IPS-NIHi7 (cell line): ENCODE results near the gene HPSE2.
"Not testable (repeated sequence)": the region's sequence is repeated elsewhere in the genome, so short reads cannot be mapped to it uniquely, and the experiment has no call there.

ENCODE experiments used
- DNase-seq: peaks from one replicate; pipeline ENCODE4 v3.0.0; 2012; ENCODE audit warnings: mixed read lengths; ENCODE audit errors: extremely low spot score

HPSE2 gene

DNA sequence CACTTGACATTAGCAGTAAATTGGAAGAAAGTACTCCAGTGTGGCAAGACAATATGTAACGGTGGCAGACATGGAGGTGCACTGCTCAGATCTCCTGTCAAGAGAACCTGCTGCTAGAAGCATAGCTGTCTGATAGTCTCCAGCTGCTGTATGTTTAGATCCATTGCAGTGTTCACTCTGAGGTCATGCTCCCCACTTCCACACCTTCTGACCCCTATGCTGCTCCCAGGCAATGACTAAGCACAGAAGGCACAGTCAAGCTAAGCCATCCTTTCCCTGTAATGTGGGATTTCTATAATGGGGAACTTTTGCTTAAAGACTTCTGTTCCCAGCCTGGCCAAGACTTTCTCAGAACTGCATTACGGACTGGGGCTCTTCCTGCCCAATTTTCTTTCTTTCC is 315.8 kb downstream of the HPSE2 start:
- DNase-seq: no peak

DNA sequence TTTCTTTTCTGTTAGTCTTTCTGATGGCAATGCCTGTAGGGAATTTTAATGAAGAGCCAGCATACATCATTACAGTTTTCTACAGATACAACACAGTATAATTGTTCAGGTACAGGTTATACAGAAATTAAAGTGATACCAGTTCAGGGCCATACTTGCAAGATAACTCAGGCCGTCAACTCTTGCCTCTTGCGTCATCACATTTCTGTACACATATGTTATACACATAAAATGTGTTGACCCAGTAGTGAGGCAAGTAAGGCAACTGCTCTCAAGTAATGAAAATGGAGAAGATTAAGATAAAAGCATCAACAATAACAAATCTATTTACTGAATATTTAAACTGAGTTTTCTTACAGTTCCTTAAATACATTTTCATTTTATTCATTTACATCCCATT is 317.8 kb downstream of the HPSE2 start:
- no peak for DNase-seq

DNA sequence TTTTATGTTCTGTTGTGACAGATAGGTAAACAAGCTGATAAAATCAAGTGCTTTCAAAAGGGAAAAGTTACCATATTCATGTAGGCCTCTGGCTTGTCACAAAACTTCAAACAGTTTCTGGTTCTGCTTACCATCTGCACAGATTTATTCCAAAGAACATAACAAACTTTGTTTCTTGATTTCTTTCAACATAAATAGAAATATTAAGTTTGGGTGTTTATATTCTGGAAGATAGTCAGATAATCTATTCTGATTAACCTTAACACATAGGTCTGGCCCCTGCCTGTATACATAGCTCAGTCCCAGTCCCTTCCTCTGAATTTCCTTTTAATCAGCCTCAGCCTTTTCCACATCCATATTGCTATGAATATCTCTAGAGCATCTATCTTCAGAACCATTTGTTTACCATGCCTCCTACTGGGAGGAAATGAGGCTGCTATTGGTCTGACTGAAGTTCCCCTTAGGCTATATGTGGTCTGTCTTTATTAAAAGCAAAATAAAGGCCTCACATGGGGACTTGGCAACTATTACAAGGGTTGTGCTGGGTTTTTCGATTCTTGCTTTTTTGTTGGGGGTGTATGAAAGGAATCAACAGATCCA is 319.0 kb downstream of the HPSE2 start:
- no peak for DNase-seq

DNA sequence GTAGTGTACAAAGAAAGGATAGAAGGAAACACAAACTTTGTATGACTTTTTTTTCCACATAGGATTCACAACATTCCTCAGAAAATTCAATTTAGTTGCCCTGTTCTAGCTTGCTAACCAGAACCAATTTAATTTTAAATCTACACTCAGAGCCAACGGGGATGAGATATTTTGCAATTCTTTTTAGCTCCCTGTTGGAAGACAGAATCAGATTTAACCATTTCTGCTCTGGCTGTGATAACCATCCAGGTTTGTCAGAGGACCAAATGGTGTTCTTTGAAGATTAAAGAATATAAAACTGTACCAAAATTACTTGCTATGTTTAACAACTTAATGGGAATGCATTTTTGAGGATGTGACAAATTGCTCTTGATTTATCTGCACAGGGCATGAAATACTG is 319.7 kb downstream of the HPSE2 start:
- DNase-seq: no peak

DNA sequence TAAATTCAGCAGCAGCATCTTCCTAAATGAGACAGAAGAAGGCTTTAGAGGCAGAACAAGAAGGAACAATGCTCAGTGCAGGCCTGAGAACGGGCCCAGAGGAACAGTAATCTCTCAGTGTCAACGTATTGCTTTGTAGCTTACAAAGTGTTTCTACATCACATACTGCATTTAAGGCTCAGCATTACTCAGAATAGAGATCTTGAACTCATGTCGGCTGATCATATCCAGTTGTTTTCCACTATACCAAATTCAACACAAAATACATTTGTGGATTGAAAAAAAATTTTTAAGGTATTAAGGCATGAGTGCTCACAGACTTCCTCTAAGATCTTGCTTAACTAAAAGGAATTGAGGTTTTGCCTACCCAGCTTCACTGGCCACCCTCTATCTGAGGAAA is 325.1 kb downstream of the HPSE2 start:
- DNase-seq: no peak

DNA sequence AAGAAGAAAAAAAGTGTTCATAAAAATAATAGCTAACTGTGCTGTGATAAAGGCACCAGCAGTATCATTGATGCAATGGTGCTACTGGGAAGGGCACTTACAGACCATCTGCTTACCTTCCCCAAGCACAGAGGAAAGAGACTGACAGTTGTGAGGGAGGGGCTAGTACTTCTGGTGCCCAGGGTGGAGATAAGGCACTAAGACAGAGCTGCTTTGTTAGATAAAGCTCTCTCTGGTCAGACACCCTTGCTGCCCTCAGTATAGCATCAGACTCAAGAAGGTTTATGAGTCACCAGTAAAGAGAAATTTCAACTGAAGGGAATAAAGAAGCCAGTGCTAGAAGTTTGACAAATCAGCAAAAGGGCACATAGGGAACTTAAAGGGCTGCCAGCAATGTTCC is 325.6 kb downstream of the HPSE2 start:
- DNase-seq: peak; percentile 22

DNA sequence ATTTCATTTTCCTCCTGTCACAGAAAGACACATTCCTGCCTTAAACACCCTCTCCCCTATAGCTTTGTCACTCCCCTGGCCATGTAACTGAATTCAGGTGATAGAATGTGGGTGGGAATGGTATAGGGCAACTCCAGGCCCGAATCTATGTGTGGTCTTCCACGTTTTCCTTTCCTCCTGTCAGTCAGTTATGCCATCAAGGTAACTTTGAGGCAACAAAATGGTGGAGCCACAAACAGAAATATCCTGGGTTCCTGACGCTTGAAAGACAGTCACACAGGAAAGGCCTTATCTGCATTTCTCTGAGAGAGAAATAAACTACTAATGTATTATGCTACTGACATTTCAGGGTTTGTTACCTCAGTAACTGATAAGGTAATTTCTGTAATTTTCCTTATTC is 326.8 kb downstream of the HPSE2 start:
- DNase-seq: no peak

DNA sequence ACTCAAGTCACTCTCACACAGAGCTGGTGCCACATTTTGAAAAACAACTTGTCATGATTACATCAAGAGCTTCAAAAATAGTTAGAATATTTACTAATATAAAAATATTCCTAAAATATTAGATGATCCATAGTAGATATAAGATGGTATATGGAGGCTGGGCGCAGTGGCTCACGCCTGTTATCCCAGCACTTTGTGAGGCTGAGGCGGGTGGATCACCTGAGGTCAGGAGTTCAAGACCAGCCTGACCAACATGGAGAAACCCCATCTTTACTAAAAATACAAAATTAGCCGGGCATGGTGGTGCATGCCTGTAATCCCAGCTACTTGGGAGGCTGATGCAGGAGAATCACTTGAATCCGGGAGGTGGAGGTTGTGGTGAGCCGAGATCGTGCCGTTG is 327.4 kb downstream of the HPSE2 start:
- DNase-seq: not testable (repeated sequence)

DNA sequence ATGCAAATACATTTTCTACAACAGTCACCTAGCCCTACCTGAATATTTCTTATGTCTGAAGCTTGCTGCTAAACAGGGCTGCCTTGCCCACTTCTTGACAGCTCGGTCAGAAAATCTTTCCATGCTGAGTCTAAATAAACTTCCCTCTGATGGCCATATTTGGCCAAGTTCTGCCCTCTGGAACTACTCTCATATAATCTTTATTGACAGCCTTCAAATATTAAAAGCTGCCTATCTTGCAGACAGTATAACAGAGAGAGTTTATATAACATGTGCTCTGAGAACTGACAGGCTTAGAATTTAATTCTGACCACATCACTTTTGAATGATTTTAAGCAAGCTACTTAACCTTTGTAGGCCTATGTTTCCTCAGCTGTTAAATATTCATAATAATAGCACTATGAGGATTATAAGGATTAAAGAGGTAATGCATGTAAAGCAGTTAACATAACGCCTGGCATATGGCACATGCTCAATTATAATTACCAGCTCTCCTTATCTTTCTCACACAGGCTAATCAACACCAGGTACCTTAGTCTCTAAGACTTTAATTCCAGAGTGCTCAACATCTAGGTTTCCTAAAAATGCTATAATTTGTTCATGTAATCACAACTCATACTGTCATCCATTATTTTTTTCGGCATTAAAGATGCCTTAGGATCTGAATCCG is 334.1 kb downstream of the HPSE2 start:
- DNase-seq: no peak

DNA sequence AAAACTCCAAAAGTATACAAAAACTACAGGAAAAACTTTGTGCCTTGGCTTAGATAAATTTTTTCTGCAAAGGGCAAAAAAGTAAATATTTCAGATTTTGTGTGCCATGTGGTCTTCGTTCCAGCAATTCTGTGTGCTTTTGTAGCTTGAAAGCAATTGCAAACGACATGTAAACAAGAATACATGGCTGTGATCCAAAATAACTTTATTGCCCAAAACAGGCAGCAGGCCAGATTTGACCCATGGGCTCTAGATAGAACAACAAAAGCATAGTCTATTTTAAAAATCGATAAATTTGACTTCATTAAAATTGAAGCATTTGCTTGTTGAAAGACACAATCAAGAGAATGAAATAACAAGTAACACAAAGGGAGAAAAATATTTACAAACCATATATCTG is 336.6 kb downstream of the HPSE2 start:
- DNase-seq: no peak

DNA sequence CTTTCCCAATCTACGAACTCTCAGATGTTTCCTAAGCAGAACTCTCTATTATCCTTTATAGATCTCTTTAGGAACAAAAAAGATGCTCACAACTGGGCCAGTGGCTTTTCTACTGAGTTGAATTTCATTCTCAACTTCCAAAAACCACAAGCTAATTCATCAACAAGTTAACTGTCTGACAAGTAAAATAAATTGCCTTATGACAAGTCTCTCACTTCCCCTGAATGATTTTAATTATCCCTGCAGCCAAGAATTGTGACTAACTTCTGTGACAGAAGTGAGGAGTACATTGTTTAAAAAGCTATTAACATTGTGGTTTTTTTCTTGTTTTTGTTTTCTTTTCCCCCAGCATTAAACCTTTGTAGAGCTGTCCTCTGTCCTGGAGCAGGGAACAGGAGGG is 343.1 kb downstream of the HPSE2 start:
- DNase-seq: no peak

DNA sequence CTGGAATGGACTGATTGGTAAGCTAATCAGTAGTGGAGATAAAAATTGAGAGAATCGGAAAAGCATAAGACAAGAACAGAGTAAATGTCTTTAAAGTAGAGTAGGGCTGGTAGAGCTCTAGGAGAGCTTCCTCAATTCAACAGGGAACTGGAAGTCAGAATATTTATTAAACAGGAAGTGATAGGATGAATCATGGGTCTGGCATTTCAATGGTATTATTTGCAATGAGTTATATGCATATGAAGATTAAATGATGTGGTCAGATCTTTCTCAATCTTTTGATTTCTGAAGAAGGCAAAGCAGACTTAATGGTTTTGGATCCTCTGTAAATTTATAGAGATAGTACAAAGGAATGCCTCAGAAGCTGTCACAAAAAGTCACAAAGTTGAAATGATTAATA is 349.0 kb downstream of the HPSE2 start:
- no peak for DNase-seq

DNA sequence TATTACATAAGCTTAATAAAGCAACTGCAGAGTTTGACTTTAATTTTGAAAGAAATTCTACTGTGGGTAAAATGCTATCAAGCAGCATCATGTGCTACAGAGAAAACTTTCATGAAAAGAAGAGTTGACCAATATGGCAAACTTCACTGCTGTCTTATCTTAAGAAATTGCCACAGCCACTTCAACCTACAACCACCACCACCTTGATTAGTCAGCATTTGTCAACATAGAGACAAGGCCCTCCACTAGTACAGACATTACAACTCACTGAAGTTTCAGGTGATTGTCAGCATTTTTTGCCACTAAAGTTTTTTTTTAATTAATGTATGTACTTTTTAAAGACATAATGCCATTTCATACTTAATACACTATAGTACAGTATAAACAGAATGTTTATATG is 350.3 kb downstream of the HPSE2 start:
- no peak for DNase-seq

DNA sequence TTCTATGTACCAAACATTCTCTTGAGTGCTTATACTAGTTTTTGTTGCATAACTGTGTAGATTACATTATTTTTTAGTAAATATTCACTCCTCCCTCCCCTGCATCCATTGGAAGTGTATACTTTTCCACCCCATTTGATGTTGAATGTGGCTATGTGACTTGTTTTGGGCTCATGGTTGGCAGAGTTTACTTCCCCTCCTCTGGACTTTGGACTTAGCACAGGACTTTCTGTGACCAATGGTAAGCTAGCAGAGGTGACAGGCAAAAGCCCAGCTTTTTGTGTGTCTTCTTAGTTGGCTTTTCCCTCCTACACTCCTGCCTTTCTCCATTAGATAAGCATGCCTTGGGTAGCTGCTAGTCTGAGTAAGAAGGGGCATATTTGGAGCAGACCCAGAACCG is 353.9 kb downstream of the HPSE2 start:
- no peak for DNase-seq

DNA sequence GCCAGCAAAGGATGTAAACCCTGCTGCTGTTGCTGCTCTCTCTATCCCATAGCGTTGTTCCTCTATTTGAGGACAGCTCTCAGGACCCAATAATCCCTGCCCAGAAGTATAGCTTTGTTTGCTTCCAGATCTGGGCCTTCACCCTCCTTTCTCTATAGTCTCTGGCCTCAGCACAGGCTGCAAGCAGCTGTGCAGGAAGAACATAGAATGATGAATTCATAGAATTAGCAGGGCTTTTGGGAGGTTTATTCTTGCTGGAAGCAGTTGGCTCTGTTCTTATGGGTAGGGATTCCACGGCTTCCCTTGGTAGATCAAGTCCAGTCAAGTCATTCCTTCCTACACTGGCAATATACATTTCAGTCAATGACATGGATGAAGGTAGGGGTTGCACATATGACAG is 354.7 kb downstream of the HPSE2 start:
- DNase-seq: no peak

DNA sequence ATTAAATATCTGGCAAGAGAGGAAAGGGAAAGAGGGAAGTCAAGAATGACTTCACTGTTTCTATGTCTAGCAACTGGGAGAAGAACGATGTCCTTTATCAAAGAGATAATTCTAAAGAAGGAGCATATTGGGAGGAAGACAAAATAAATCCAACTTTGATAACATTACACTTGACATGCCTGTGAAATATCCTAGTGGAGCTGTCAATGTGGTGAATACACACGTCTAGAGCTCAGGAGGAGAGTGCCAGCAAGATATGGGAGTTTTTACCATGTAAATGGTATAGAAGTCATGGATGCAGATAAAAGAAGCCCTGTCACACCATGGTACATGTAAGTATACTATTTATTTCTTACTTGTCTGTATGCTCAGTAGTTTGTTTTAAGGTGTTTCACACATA is 356.7 kb downstream of the HPSE2 start:
- no peak for DNase-seq

DNA sequence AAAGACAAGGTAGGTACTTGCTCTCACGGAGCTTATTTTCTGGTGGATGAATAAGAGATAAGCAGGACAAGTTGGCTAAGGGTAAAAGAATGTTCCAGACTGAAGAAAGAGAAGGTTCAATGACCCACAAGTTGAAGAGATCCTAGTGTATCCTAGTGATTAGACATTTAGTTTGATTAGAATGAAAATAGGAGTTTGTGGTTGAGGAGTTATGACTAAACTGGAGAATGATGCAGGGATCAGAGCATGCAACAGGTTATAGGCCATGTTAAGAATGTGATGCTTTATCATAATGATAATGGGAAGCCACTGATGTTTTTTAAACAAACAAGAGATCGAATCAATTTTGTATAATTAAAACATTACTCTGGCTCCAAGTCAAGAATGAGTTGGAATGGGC is 357.2 kb downstream of the HPSE2 start:
- DNase-seq: no peak

DNA sequence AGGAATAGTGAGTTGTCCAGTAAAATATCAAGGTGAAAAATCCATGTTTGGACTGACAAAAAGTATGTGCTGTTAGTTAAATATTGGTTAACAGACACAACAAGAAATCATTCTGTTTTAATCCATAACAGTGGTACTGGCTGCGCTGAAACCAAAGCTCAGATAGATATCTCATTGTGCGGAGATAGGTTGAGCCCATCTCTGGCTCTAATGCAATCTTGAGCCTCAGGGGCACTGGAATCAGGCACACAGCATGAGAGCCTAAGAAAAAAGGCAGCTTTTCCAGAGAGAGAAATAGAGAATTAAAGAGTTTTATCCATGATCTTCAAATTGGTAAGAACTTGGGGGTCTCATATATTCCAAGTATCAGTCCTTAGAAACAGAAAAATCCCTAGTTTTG is 373.7 kb downstream of the HPSE2 start:
- no peak for DNase-seq

DNA sequence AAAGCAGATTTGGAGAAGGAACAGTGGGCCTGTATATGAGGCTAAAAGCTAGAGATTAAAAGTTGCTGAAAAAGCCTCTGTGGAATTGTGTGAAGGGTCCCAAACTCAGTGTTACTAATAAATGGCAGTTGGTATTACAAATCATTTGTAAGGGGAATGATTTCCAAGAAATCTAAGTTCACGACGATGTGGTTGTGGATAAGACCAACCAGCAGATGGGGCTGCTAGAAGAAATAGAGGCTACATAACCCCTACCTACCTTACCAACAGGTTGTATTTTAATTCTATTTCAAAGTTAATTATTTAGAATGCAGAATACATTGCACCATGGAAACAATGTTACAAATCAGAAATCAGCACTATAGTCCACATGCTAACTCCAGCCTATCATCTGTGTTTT is 377.1 kb downstream of the HPSE2 start:
- peak; percentile 29 for DNase-seq

DNA sequence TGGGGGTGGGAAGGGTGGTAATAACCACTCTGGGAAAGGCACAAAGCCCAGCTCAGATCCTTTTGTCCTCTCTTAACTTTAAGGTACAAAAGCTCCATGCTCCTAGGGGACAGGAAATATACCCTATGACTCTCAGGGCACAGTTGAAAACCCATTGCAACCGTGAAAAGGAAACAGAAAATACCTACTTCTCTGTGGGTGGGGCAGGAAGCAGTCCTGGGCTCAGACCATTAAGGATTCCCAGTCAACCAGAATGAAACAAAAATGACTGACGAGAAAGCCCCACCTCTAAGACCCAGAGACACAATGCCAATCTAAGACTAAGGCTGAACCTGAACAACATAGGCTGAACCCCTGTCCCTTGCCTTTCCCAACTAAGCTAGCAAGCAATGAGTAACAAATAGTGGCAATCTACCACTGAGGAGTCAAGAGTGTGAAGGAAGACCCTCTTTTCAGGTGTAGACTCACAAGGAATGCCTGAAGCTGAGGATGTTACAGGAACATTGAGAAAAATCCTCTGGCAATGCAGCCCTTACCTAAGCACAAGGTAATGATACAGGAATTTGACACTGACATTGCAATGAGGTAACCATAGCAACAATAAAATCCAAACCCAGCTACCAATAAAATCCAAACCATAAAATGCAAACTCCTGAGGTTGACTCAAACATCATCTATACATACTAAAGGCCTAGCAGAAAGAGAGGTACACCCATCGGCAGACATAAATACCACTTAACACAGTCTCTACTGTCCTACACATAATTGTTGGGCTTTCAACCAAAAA is 380.1 kb downstream of the HPSE2 start:
- DNase-seq: no peak

DNA sequence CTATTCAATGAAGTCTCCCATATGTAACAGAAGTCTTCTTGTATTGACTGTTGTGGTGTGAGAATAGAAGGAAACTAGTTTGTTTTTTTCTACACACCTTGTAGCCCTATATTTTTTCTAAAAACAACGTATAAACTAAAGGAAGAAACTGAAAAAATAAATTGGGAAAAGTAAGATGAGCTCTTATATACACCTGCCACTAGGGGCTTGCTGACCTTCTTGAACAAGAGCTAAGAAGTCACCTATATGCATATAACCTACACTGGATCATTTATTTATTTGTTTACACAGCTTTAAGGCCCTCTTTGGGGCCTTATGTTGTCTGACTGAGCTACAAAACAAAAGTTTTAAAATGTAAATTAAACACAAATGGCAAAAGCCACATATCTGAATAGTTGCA is 383.0 kb downstream of the HPSE2 start:
- no peak for DNase-seq

DNA sequence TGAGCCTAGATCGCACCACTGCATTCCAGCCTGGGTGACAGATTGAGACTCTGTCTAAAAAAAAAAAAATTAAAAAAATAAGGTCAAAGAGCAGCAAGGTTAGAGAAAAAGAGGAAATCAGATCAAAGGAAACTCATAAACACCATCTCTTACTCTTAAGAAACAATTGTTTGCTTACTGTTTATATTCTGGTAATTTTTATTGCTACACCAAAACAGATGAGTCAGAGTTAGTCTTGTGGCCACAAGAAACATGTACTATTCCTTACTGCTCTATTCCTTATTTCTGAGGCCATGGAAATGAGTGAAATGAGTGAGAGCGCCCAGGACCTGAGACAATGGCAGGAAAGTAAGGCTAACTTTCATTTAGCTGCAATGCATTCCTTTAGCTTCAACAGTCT is 387.3 kb downstream of the HPSE2 start:
- DNase-seq: no peak

DNA sequence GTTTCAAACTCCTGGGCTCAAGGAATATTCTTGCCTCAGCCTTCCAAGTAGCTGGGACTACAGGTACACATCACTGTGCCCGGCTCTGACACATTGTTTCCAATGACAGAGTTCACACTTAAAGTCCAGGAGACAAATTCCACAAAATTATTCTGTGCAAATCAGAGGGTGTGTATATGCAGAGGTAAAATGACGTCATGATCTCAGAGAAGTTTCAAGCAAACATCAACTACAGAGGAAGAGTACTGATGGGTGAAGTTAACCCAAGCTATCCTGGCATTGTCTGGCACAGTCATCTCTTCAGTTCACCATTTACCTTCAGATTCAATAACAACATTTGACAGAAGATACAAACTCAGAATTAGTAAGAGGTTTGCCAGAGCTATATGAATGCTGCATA is 388.9 kb downstream of the HPSE2 start:
- DNase-seq: no peak
